PFSK-1 (cell line): ENCODE results near the gene KCNQ1OT1.

ENCODE experiments used
- FOXP2 ChIP-seq: optimal IDR thresholded peaks from 2 replicates; pipeline ENCODE3; 2011; ENCODE audit warnings: borderline replicate concordance, control low read depth, inconsistent platforms; ENCODE audit not compliant: insufficient read depth; ENCODE audit errors: extremely low read length, extremely low read depth
- POLR2AphosphoS5 ChIP-seq: IDR thresholded peaks from 2 replicates; pipeline ENCODE4 v1.6.1; 2012; ENCODE audit warnings: low read depth, mild to moderate bottlenecking, control low read depth, low read length, moderate library complexity
- SIN3A ChIP-seq: IDR thresholded peaks from 2 replicates; pipeline ENCODE4 v1.6.1; 2012; ENCODE audit warnings: mild to moderate bottlenecking, low read length, moderate library complexity, borderline replicate concordance; ENCODE audit not compliant: insufficient read depth
- TAF1 ChIP-seq: IDR thresholded peaks from 2 replicates; pipeline ENCODE4 v1.6.1; 2012; ENCODE audit warnings: low read length, control low read depth, borderline replicate concordance; ENCODE audit not compliant: insufficient read depth
- TF ChIP-seq, protein P1 (sequence below), 2 experiments: IDR thresholded peaks; 2 replicates each; pipeline versions ENCODE4 v1.6.1 to v1.8.0; 2011 to 2012; ENCODE audit warnings: low read depth in 2 of 2, low read length in 2 of 2, control low read depth in 1 of 2, inconsistent platforms in 1 of 2, mild to moderate bottlenecking in 1 of 2, moderate library complexity in 1 of 2; ENCODE audit not compliant: insufficient read depth in 1 of 2

KCNQ1OT1 gene

DNA sequence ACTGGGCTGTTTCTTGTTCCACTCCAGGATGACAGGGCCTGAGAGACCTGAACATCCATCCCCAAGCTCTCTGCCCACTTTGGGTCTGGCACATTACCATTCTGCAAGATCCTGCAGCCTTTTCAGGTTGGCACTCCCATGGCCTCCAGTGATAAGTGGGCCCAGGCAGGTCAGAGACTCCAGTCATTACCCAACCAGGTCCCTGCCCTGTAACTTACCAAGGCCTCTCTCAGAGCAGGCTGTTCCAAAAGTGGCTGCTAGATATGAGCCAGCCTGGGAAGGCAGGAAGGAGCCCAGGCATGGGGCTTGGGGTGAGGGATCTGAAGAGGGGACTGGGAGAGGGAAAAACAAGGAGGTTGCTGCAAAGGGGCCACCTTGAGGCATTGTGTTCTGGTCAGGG is 35.9 kb downstream of the KCNQ1OT1 start:
- TF ChIP-seq SIN3A = no peak
- TF ChIP-seq TAF1 = no peak
- TF ChIP-seq FOXP2 = no peak
- TF ChIP-seq POLR2AphosphoS5 = no peak
- TF ChIP-seq, protein P1, sequence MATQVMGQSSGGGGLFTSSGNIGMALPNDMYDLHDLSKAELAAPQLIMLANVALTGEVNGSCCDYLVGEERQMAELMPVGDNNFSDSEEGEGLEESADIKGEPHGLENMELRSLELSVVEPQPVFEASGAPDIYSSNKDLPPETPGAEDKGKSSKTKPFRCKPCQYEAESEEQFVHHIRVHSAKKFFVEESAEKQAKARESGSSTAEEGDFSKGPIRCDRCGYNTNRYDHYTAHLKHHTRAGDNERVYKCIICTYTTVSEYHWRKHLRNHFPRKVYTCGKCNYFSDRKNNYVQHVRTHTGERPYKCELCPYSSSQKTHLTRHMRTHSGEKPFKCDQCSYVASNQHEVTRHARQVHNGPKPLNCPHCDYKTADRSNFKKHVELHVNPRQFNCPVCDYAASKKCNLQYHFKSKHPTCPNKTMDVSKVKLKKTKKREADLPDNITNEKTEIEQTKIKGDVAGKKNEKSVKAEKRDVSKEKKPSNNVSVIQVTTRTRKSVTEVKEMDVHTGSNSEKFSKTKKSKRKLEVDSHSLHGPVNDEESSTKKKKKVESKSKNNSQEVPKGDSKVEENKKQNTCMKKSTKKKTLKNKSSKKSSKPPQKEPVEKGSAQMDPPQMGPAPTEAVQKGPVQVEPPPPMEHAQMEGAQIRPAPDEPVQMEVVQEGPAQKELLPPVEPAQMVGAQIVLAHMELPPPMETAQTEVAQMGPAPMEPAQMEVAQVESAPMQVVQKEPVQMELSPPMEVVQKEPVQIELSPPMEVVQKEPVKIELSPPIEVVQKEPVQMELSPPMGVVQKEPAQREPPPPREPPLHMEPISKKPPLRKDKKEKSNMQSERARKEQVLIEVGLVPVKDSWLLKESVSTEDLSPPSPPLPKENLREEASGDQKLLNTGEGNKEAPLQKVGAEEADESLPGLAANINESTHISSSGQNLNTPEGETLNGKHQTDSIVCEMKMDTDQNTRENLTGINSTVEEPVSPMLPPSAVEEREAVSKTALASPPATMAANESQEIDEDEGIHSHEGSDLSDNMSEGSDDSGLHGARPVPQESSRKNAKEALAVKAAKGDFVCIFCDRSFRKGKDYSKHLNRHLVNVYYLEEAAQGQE (IDR thresholded peaks at IDR 0.05; ENCODE audit: insufficient read depth in 1 of 2, low read depth in 2 of 2, low read length in 2 of 2) = no peak

DNA sequence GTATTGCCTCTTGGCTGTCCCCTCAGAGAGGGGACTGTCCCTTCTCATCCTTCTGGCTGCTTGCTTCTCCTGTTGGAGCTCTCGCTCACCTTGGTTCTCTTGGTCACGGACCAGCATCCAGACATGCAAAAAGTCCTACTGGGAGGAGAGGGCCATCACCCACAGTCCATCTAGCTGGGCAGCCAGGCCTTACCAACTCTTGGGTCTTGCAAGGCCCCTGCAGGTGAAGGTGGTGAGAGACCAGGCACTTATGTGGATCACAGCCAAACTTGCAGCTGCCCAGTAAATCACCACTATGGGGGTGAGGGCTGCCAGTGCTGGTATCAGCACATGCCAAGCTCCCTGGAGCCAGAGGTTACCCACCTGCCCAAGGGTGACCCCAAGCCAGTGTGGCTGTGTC is 36.3 kb downstream of the KCNQ1OT1 start:
- TF ChIP-seq FOXP2 = no peak

GRCh38 chr11:2662430-2663299 is 37.1 kb downstream of the KCNQ1OT1 start:
- no peak for TF ChIP-seq SIN3A
- TF ChIP-seq FOXP2 = no peak
- TF ChIP-seq TAF1 = no peak
- TF ChIP-seq, protein P1 (IDR thresholded peaks at IDR 0.05; ENCODE audit: insufficient read depth in 1 of 2, low read depth in 2 of 2, low read length in 2 of 2) = no peak
- TF ChIP-seq POLR2AphosphoS5 = no peak

DNA sequence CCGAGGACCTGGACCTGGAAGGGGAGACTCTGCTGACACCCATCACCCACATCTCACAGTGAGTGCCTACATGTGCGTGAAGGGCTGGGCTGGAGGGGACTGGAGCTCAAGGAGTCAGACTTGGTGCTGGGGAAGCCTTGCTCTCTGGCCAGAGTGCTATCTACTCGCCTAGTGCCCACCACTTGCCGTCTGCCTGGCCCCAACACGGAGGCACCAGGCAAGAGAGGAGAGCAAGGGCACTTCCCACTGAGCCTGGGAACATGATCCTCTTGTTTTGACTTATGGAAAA is 37.8 kb downstream of the KCNQ1OT1 start:
- no peak for TF ChIP-seq SIN3A
- no peak for TF ChIP-seq TAF1
- TF ChIP-seq POLR2AphosphoS5 = no peak
- TF ChIP-seq, protein P1 (IDR thresholded peaks at IDR 0.05; ENCODE audit: insufficient read depth in 1 of 2, low read depth in 2 of 2, low read length in 2 of 2) = no peak
- TF ChIP-seq FOXP2 = no peak

DNA sequence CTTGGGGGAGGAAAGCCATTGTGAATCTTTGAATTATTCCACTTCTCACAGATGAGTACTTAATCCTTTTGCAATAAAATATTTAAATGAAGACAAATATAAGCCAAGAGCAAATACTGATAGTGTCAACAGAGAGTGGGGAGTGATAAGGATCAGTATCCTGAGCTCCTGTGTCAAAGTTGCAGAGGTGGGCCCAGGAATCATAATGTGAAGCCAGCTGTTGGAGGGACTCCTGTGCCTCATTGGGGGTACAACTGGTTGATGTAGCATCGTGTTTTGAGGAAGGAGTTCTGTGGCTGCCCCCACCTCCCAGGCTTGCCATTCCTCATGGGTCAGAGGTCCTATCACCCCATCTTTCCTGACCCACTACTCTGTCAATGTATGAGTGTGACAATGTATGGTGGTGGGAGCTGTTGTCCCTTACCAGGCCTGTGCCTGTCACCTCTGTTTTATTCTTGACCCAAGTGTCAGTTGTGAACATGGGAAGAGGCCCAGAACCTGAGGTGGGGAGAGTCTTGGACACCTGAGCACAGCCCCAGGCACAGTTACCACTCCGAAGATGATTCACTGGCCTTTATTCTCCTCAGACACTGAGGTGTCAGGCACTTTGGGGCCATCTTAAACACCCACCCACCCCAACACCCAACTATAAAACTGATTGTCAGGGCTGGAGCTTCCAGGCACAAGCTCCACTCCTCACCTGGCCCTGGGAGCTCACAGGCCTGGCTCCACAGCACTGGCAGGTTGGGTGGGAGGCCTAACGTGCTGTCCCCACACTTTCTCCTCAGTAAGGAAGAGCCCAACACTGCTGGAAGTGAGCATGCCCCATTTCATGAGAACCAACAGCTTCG is 38.4 kb downstream of the KCNQ1OT1 start:
- TF ChIP-seq FOXP2 (no peak), POLR2AphosphoS5 (no peak), SIN3A (no peak)

- TF ChIP-seq FOXP2 (no peak), SIN3A (no peak), POLR2AphosphoS5 (no peak), TAF1 (no peak)
- TF ChIP-seq, protein P1 (IDR thresholded peaks at IDR 0.05; ENCODE audit: insufficient read depth in 1 of 2, low read depth in 2 of 2, low read length in 2 of 2) = no peak
These were observed 39.3 kb downstream of the KCNQ1OT1 start for GRCh38 chr11:2660357-2660939.
